Activated CD8-positive, alpha-beta T cell treated with anti-CD3 and anti-CD28 coated beads for 36 hours (primary cell): Measurements from ENCODE around the gene CA9. TPM values are rescaled to one million over a fixed set of nuclear protein-coding genes. Genes with fewer than 3 reads are reported as not detected.

Experiments
- ATAC-seq: fragments of 200-7000 bp; cut with Tn5 transposase; one replicate; pipeline ENCODE4 v1.10.0; 2021; ENCODE audit warnings: mild to moderate bottlenecking, moderate library complexity
- CTCF ChIA-PET: fragments of 350-600 bp; sonication (Branson Sonifier 250); formaldehyde crosslinking; loops from one replicate; lab custom pipeline; 2021; ENCODE audit warnings: antibody characterized with exemption; lab: Charles Lee
- POLR2A ChIA-PET: fragments of 350-600 bp; sonication (Branson Sonifier 250); formaldehyde crosslinking; loops from one replicate; lab custom pipeline; 2021; ENCODE audit warnings: antibody characterized with exemption; lab: Charles Lee
- DNase-seq: peaks from one replicate; pipeline ENCODE4 v3.0.0-alpha.2; 2020
- H3K27ac Mint-ChIP-seq: one replicate; pipeline ENCODE4 v1.8.0; 2021; ENCODE audit warnings: mild to moderate bottlenecking, mixed read lengths
- H3K27me3 Mint-ChIP-seq: one replicate; pipeline ENCODE4 v1.8.0; 2021; ENCODE audit warnings: mixed read lengths
- H3K36me3 Mint-ChIP-seq: one replicate; pipeline ENCODE4 v1.8.0; 2021; ENCODE audit warnings: low read depth, mixed read lengths
- H3K4me1 Mint-ChIP-seq: one replicate; pipeline ENCODE4 v1.8.0; 2021; ENCODE audit warnings: low read depth, mixed read lengths
- H3K4me3 Mint-ChIP-seq: one replicate; pipeline ENCODE4 v1.8.0; 2021; ENCODE audit warnings: mild to moderate bottlenecking, moderate library complexity, mixed read lengths
- H3K9me3 Mint-ChIP-seq: one replicate; pipeline ENCODE4 v1.8.0; 2021; ENCODE audit warnings: mixed read lengths
- intact Hi-C: fragments of 100-400 bp; cut with micrococcal nuclease; formaldehyde crosslinking; loops from one replicate; pipeline ENCODE4 v1.10.0; 2022
- total RNA-seq, 2 experiments: library from RNA; stranded (reverse); gene quantifications; one replicate each; pipeline ENCODE4 v1.2.3, GENCODE V29; 2021
- TF ChIP-seq, protein P1 (sequence below): fragments of 200-600 bp; IDR thresholded peaks from one replicate; pipeline ENCODE4 v1.8.0; 2022; ENCODE audit warnings: antibody characterized with exemption, mild to moderate bottlenecking

The CA9 gene
- total RNA-seq, 2 experiments from 2014 or later: 4.5 to 4.9 TPM

- TF ChIP-seq, protein P1, sequence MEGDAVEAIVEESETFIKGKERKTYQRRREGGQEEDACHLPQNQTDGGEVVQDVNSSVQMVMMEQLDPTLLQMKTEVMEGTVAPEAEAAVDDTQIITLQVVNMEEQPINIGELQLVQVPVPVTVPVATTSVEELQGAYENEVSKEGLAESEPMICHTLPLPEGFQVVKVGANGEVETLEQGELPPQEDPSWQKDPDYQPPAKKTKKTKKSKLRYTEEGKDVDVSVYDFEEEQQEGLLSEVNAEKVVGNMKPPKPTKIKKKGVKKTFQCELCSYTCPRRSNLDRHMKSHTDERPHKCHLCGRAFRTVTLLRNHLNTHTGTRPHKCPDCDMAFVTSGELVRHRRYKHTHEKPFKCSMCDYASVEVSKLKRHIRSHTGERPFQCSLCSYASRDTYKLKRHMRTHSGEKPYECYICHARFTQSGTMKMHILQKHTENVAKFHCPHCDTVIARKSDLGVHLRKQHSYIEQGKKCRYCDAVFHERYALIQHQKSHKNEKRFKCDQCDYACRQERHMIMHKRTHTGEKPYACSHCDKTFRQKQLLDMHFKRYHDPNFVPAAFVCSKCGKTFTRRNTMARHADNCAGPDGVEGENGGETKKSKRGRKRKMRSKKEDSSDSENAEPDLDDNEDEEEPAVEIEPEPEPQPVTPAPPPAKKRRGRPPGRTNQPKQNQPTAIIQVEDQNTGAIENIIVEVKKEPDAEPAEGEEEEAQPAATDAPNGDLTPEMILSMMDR: no peak
- ATAC-seq (no peak), DNase-seq (no peak)
- intact Hi-C loops: no loop called here
- ChIA-PET POLR2A (interaction anchor here (1.0 kb wide), 1 partner anchor 10 kb away, joined by 3 read pairs; the partner anchor contains the start of genes CCDC107 and RMRP), CTCF (interaction anchor here (1.3 to 24.5 kb wide), 3 partner anchors 10 to 57 kb away, joined by 4 to 313 read pairs (median 25); partner anchors contain the start of genes CCDC107, RMRP and TPM2)
- no peak overlapping the region for H3K27ac Mint-ChIP-seq
- H3K27me3 Mint-ChIP-seq: no peaks in the 10 kb centered on the region
- no peak overlapping the region for H3K4me3 Mint-ChIP-seq
- peaks cover 11% of the 10 kb centered on the region for H3K4me1 Mint-ChIP-seq
- peaks cover 5% of the 10 kb centered on the region for H3K36me3 Mint-ChIP-seq
- no peaks in the 10 kb centered on the region for H3K9me3 Mint-ChIP-seq
Measured at GRCh38 chr9:35667939-35668338, 5.8 kb upstream of the CA9 start.

DNA sequence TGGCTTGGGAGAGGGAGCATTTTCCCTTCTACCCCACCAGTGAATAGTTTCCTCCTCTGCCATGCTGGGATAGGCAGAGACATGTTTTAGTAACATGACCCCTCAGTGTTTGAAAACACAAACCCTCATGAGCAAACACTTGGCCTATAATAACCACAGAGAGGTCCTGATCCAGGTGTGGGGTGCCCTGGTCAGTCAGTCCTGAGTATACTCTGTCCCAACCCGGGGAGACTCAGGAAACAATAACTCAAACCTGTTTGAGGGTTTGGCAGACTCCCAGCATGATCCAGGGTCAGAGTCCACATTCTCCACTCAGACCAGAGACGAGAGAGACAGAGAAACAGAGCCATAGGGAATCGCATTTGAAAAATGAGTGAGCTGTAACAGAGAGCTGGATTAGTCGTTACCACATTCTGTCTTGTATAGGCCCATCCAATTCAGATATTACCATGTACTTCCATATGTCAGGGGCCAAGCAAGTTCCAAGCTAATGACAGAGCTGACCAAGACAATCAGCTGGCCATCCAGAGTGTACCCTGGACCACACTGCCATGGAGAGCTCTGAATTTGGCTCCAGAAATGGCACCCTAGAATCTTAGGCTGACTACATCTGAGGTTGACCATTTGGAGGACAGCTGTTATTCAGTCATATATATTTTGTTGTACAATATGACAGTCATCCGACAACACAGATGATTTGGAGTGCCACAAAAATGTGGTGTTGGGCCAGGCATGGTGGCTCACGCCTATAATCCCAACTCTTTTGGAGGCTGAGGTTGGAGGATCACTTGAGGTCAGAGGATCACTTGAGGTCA lies 4.2 kb upstream of the CA9 start:
- no peak for DNase-seq
- CTCF ChIA-PET: interaction anchor here (1.2 to 24.5 kb wide), 6 partner anchors 10 to 58 kb away, joined by 3 to 313 read pairs (median 6); partner anchors contain the start of genes CCDC107, RMRP and TPM2
- intact Hi-C loops: no loop called here
- no peaks in the 10 kb centered on the region for H3K9me3 Mint-ChIP-seq
- ATAC-seq: no peak
- peaks cover 3% of the 10 kb centered on the region for H3K27me3 Mint-ChIP-seq
- H3K4me1 Mint-ChIP-seq: peaks cover 5% of the 10 kb centered on the region
- TF ChIP-seq, protein P1: no peak
- H3K36me3 Mint-ChIP-seq: no peaks in the 10 kb centered on the region
- H3K4me3 Mint-ChIP-seq: no peak overlapping the region
- H3K27ac Mint-ChIP-seq: no peak overlapping the region
- POLR2A ChIA-PET: interaction anchor here (1.1 to 2.7 kb wide), 2 partner anchors 14 to 22 kb away, joined by 3 to 8 read pairs; no protein-coding TSS in a partner anchor

DNA sequence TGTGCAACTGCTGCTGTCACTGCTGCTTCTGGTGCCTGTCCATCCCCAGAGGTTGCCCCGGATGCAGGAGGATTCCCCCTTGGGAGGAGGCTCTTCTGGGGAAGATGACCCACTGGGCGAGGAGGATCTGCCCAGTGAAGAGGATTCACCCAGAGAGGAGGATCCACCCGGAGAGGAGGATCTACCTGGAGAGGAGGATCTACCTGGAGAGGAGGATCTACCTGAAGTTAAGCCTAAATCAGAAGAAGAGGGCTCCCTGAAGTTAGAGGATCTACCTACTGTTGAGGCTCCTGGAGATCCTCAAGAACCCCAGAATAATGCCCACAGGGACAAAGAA lies 265 bp downstream of the CA9 start:
- H3K27ac Mint-ChIP-seq: no peak overlapping the region
- ChIA-PET CTCF (interaction anchor here (2.8 to 24.5 kb wide), 2 partner anchors 16 to 19 kb away, joined by 11 to 313 read pairs; partner anchors contain the start of genes CCDC107, RMRP and TPM2), POLR2A (interaction anchor here (0.8 to 1.2 kb wide), 2 partner anchors 14 to 27 kb away, joined by 3 to 5 read pairs; no protein-coding TSS in a partner anchor)

GRCh38 chr9:35675204-35675603 lies 1.5 kb downstream of the CA9 start:
- TF ChIP-seq, protein P1: no peak
- no peaks in the 10 kb centered on the region for H3K9me3 Mint-ChIP-seq
- ATAC-seq (no peak), DNase-seq (no peak)
- no peak overlapping the region for H3K27ac Mint-ChIP-seq
- POLR2A ChIA-PET: interaction anchor here (0.7 to 1.8 kb wide), 4 partner anchors 9 to 17 kb away, joined by 3 to 10 read pairs (median 4); partner anchors contain the start of gene ARHGEF39
- H3K4me1 Mint-ChIP-seq: peaks cover 13% of the 10 kb centered on the region
- peaks cover 9% of the 10 kb centered on the region for H3K27me3 Mint-ChIP-seq
- H3K4me3 Mint-ChIP-seq: peak overlapping the region; percentile 64
- CTCF ChIA-PET: interaction anchor here (1.0 to 24.5 kb wide), 7 partner anchors 11 to 71 kb away, joined by 3 to 313 read pairs (median 5); partner anchors contain the start of genes CCDC107, RMRP and TPM2
- intact Hi-C loops: no loop called here
- H3K36me3 Mint-ChIP-seq: no peaks in the 10 kb centered on the region

More for the DNA sequence above, 265 bp downstream of the CA9 start:
- intact Hi-C loops: no loop called here
- Mint-ChIP-seq H3K4me3 (no peak overlapping the region), H3K4me1 (peaks cover 13% of the 10 kb centered on the region), H3K27me3 (peaks cover 9% of the 10 kb centered on the region), H3K9me3 (no peaks in the 10 kb centered on the region), H3K36me3 (no peaks in the 10 kb centered on the region)
- ATAC-seq (no peak), DNase-seq (no peak)
- TF ChIP-seq, protein P1: no peak
